ENCODE data around the gene ITIH4.

ITIH4 gene

DNA sequence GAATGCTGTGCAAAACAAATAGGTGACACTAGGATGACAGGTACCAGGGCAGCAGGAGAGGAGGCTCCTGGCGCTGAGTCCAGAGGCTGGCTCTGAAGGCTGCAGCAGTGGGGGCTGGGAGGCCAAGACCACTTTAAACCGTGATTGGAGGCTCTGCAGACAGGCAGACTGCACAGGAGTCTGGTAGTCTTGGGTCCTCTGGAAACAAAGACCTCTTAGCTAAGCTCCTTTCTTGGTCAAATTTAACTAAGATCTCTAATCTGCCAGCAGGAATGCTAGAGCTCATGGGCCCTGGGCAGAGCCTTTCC lies 8.8 kb upstream of the ITIH4 start:
- peaks cover 22% of the 10 kb centered on the region for H3K36me3 ChIP-seq (ENCODE audit: insufficient read depth, low read length)
- ATAC-seq (ENCODE audit: insufficient read depth, low read depth), result no peak
- no peaks in the 10 kb centered on the region for H3K9me3 ChIP-seq (ENCODE audit: insufficient read depth, low read length, severe bottlenecking)
- DNase-seq, result no peak
- H4K20me1 ChIP-seq (ENCODE audit: insufficient read depth, low read length), result no peaks in the 10 kb centered on the region
- no peak overlapping the region for H3K9ac ChIP-seq (ENCODE audit: low read depth, low read length)
- H3K27ac ChIP-seq (ENCODE audit: low read length), result no peak overlapping the region
- no peak overlapping the region for H3K4me2 ChIP-seq (ENCODE audit: insufficient read depth, low read length)
- no peaks in the 10 kb centered on the region for H3K79me2 ChIP-seq (ENCODE audit: insufficient read depth, low read length)
- H3K27me3 ChIP-seq (ENCODE audit: insufficient read depth, low read length, poor library complexity), result no peaks in the 10 kb centered on the region
- H3K4me1 ChIP-seq (ENCODE audit: insufficient read depth, low read length), result no peaks in the 10 kb centered on the region
- TF ChIP-seq, protein P1, sequence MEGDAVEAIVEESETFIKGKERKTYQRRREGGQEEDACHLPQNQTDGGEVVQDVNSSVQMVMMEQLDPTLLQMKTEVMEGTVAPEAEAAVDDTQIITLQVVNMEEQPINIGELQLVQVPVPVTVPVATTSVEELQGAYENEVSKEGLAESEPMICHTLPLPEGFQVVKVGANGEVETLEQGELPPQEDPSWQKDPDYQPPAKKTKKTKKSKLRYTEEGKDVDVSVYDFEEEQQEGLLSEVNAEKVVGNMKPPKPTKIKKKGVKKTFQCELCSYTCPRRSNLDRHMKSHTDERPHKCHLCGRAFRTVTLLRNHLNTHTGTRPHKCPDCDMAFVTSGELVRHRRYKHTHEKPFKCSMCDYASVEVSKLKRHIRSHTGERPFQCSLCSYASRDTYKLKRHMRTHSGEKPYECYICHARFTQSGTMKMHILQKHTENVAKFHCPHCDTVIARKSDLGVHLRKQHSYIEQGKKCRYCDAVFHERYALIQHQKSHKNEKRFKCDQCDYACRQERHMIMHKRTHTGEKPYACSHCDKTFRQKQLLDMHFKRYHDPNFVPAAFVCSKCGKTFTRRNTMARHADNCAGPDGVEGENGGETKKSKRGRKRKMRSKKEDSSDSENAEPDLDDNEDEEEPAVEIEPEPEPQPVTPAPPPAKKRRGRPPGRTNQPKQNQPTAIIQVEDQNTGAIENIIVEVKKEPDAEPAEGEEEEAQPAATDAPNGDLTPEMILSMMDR (IDR thresholded peaks at IDR 0.05; ENCODE audit: borderline replicate concordance, extremely low read depth, low read length, poor library complexity, severe bottlenecking), result no peak
- TF ChIP-seq EZH2 (IDR thresholded peaks at IDR 0.05; ENCODE audit: borderline replicate concordance, low read depth, low read length, severe bottlenecking), result no peak
- no peak overlapping the region for H2AFZ ChIP-seq (ENCODE audit: low read depth, low read length)
- H3K4me3 ChIP-seq (ENCODE audit: low read depth in 1 of 2, low read length in 2 of 2), result no peak overlapping the region

DNA sequence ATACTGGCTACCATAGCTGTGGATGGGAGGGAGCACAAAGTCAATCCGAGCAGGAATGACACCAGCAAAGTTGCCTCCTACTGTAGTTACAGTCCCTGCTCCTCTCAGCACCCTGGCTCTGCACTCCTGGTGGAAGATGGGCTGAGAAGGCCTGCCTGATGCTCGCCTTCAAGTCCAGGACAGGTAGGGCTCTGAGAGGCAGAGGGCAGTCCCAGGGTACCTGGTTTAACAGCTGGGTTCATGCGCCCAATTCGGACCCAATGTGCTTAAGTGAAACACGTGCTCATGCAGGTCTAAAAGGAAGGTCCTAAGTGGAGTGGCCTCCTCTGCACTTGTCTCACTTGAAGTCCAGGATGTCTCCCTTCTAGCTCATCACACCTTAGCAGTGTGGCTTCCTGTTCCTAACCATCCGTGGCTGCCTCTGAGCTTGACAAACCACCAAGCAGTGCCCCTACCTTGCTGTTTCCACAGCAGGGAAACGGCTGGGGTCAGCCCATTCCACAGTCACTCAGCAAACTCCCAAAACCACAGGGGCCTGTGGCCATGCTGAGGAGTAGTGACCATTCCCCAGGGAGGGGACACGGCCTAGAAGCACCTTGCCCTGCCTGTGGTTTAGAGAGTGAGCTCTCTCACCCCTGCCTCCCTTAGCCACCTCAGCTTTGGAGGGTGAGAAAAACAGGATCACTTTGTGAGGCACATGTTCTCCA lies 8.2 kb upstream of the ITIH4 start:
- Histone ChIP-seq H3K4me1 (ENCODE audit: insufficient read depth, low read length) (no peaks in the 10 kb centered on the region), H3K9me3 (ENCODE audit: insufficient read depth, low read length, severe bottlenecking) (no peaks in the 10 kb centered on the region), H3K4me3 (ENCODE audit: low read depth in 1 of 2, low read length in 2 of 2) (no peak overlapping the region), H3K36me3 (ENCODE audit: insufficient read depth, low read length) (peaks cover 22% of the 10 kb centered on the region), H3K9ac (ENCODE audit: low read depth, low read length) (no peak overlapping the region), H3K27me3 (ENCODE audit: insufficient read depth, low read length, poor library complexity) (no peaks in the 10 kb centered on the region), H2AFZ (ENCODE audit: low read depth, low read length) (no peak overlapping the region), H3K27ac (ENCODE audit: low read length) (no peak overlapping the region), H3K79me2 (ENCODE audit: insufficient read depth, low read length) (no peaks in the 10 kb centered on the region), H3K4me2 (ENCODE audit: insufficient read depth, low read length) (no peak overlapping the region), H4K20me1 (ENCODE audit: insufficient read depth, low read length) (no peaks in the 10 kb centered on the region)
- no peak for TF ChIP-seq EZH2 (IDR thresholded peaks at IDR 0.05; ENCODE audit: borderline replicate concordance, low read depth, low read length, severe bottlenecking)
- TF ChIP-seq, protein P1 (IDR thresholded peaks at IDR 0.05; ENCODE audit: borderline replicate concordance, extremely low read depth, low read length, poor library complexity, severe bottlenecking), result no peak
- ATAC-seq (ENCODE audit: insufficient read depth, low read depth), result no peak
- DNase-seq, result no peak

DNA sequence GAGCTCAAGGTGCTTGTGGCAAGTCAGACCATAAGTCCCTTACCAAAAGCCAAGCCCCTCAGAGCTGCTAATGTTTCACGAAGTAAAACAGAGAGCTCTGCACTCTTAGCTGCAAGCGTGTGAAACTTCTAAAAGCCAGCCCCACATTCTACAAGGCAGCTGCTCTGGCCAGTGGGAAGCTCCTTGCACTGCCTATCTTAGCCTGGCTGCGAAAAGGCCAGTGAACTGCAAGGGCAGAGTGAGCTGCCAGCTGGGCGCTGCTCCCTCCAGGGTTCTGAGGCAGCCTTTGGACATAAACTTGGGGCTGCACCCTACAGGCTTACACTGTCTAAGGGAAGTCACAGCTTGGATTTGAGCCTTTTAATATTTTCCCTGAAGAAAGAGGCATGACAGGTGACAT lies 6.5 kb upstream of the ITIH4 start:
- Histone ChIP-seq H3K4me1 (ENCODE audit: insufficient read depth, low read length) (no peaks in the 10 kb centered on the region), H3K4me2 (ENCODE audit: insufficient read depth, low read length) (no peak overlapping the region), H3K27me3 (ENCODE audit: insufficient read depth, low read length, poor library complexity) (no peaks in the 10 kb centered on the region), H3K4me3 (ENCODE audit: low read depth in 1 of 2, low read length in 2 of 2) (no peak overlapping the region), H2AFZ (ENCODE audit: low read depth, low read length) (no peak overlapping the region), H3K27ac (ENCODE audit: low read length) (no peak overlapping the region), H3K9ac (ENCODE audit: low read depth, low read length) (no peak overlapping the region), H3K9me3 (ENCODE audit: insufficient read depth, low read length, severe bottlenecking) (no peaks in the 10 kb centered on the region), H4K20me1 (ENCODE audit: insufficient read depth, low read length) (no peaks in the 10 kb centered on the region), H3K79me2 (ENCODE audit: insufficient read depth, low read length) (no peaks in the 10 kb centered on the region), H3K36me3 (ENCODE audit: insufficient read depth, low read length) (peaks cover 15% of the 10 kb centered on the region; the same call in 1 of the 2 replicates)
- ATAC-seq (ENCODE audit: insufficient read depth, low read depth) (no peak), DNase-seq (no peak)
- no peak for TF ChIP-seq EZH2 (IDR thresholded peaks at IDR 0.05; ENCODE audit: borderline replicate concordance, low read depth, low read length, severe bottlenecking)
- TF ChIP-seq, protein P1 (IDR thresholded peaks at IDR 0.05; ENCODE audit: borderline replicate concordance, extremely low read depth, low read length, poor library complexity, severe bottlenecking), result no peak

Measured in DND-41 (cell line).